GM21447 (cell line): Measurements from ENCODE around the gene GAMT.

ENCODE experiments used
- ATAC-seq: cut with Tn5 transposase; IDR thresholded peaks from one replicate; pipeline ENCODE4 v1.9.1; 2021; ENCODE audit not compliant: unreplicated experiment

The GAMT gene

DNA sequence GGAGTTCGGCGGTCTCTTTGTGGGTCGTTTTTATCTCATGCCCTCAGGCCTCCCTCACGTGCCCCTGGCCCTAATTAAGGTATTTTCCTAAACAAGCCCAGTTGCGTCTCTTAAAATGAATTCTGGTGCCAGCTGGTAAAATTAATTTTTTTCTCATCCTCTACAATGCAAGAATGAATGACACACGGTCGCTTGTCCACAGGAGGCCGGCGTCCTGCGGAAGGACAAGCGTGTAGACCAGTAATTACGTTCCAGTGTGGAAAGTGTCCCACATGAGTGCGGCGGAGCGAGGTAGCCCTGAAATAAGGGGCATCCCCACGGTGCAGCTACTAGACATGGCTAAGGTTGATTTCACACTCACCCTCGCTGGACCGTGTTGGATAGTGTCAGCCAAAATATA lies 52.1 kb downstream of the GAMT start:
- no peak for ATAC-seq
